Stimulated activated CD8-positive, alpha-beta memory T cell treated with anti-CD3 and anti-CD28 coated beads, Interleukin-4, amount 100 ng/mL, for 24 hours (primary cell): ENCODE data around the gene ENTPD8.

Source experiments
- DNase-seq: peaks from one replicate; pipeline ENCODE4 v3.0.0-alpha.2; 2020; ENCODE audit warnings: low read depth

Gene ENTPD8, protein sequence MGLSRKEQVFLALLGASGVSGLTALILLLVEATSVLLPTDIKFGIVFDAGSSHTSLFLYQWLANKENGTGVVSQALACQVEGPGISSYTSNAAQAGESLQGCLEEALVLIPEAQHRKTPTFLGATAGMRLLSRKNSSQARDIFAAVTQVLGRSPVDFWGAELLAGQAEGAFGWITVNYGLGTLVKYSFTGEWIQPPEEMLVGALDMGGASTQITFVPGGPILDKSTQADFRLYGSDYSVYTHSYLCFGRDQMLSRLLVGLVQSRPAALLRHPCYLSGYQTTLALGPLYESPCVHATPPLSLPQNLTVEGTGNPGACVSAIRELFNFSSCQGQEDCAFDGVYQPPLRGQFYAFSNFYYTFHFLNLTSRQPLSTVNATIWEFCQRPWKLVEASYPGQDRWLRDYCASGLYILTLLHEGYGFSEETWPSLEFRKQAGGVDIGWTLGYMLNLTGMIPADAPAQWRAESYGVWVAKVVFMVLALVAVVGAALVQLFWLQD

DNA sequence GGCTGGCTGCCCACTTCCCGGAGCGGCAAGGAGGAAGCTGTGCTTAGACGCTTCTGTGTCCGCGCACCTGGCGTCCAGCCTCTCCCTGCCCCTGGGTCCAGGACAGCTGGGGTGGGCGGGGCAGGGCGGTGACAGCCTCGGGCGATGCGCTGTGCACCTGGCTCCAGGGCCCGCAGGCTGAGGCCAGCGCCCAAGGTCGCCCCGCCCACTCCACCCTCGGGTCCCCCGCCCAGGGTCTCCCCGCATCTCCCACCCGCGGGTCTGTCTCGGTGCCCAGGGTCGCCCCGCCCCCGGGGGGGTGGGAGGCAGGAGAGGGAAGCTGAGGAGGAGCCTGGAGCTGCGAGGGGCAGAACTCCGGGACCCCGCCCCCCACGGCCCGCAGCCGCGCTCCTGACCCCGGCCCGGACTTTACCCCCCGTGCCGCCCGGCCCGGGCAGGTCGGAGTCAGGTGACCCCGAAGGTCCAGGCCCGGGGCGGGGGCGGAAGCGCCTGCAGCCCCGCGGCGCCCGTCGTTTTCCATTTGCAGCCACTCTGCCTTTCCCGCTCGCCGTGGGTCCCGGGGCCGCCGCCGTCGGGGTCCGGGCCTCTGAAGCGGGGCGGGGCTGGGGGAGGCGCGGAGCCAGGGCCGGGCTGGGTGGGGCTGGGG lies at the start of gene ENTPD8:
ENTPD8 (minus strand) TSS at position 69 of the 646 bp plus-strand sequence. CDS start 3,072 bp downstream, outside the sequence.
- DNase-seq, result no peak

DNA sequence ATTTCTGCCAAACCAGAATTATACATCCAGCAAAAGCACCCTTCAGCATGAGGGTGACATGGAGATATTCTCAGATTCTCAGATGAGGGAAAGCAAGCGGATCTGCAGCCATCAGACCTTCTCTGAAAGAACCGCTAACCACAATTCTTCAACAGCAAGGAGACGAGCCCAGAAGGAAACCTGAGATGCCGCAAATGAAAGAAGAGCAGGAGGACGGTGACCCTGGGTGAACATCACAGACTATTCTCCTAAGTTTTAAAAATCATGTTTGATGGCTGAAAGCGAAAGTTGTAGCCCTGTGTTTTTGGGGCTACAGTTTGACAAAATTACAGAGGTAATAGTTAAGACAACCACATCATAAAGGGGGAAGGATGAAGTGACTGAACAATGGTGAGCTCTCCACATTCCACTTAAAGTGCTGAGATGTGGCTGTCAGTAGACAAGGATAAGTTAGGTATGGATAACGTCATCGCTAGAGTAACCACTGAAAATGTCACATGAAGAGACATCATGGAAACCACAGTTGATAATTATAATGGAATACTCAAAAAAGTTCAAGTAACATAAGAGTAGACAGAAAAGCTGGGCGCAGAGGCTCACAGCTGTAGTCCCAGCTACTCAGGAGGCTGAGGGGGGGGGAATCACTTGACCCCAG lies 49.5 kb upstream of the ENTPD8 start:
- no peak for DNase-seq

- DNase-seq, result no peak
Measured at GRCh38 chr9:137488906-137489305, 47.7 kb upstream of the ENTPD8 start.

GRCh38 chr9:137488327-137488653 lies 47.1 kb upstream of the ENTPD8 start:
- no peak for DNase-seq

DNA sequence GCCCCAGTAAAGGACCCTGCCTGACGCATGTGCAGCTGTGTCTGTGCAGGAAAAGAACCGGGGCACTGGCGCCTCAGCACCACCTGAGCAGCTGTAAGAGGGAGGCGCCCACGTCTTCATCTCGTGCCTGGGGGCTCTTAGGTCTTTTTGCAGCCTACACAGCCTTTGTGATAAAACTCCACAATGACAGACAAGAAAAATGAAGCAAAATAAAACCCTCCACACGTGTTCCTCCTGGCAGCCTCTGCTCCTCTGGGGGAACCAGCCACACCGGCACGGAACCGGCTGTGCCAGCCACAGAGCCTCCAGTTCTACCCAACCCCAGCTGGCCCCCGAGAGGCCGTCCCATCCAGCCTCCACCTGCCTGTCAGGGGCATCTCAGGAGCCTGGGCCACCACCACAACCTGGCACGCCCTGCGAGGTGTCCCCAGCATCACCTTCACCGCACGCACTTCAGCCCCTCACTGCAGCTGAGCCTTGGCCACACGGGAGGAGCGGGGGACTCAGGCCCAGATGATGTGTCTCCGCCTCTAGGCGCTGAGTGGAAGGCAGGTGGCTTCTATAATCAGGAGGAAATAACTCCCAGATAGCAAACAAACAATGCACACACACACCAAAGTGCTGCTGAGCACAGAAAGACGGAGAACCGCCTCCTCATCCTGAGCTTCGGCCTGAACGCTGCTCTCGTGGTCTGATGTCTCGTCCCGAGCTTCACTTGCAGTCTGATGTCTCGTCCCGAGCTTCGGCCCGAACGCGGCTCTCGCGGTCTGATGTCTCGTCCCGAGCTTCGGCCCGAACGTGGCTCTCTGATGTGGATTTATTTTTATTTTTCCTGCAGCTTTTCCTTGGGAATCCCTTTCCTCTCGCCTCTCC lies 46.5 kb upstream of the ENTPD8 start:
- no peak for DNase-seq

DNA sequence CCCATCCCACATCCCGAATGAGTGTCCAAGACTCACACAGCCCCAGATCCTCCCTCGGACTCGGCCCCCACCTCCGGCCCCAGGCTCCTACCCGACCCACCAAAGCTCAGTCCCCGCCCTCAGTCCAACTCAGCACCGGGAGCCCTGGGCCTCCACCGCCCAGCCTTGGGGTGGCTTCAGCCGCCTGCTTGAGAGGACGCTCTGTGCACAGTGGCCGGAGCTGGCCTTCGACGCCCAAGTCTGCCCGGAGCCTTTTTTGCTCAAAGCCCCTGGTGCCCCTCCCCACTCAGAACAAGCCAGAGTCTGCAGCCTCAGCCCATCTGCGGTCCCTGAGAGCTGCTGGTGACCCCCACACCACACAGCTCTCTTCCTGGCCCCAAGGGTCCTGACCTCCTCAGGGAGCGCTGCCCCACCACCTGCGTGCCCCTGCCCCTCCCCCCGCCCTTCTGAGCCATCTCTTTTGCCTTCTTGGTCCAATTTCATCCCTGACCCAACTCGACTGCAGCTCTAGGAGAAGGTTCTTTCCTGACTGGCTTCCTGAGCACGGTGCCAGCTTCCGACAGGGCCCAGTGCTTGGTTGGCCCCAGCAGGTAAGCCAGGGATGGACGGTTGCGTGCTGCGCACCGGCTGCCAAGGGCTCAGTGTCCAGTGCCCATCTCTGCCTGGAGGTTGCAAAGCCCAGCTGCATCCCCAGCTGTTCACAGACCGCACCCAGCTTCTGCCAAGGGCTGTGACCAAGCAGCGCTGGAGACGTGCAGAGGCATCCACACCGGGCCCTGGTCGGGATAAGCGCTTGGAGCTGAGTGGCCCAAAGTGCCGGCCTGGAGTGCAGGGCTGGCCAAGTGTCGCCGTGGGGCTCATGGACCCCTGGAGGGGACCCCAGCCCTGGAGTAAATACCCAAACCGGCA lies 45.6 kb upstream of the ENTPD8 start:
- no peak for DNase-seq

- DNase-seq, result no peak
Measured at GRCh38 chr9:137486141-137486490, 45.0 kb upstream of the ENTPD8 start.

GRCh38 chr9:137485343-137486140 lies 44.4 kb upstream of the ENTPD8 start:
- no peak for DNase-seq

- DNase-seq, result no peak
Measured at GRCh38 chr9:137484551-137485315, 43.6 kb upstream of the ENTPD8 start.

DNA sequence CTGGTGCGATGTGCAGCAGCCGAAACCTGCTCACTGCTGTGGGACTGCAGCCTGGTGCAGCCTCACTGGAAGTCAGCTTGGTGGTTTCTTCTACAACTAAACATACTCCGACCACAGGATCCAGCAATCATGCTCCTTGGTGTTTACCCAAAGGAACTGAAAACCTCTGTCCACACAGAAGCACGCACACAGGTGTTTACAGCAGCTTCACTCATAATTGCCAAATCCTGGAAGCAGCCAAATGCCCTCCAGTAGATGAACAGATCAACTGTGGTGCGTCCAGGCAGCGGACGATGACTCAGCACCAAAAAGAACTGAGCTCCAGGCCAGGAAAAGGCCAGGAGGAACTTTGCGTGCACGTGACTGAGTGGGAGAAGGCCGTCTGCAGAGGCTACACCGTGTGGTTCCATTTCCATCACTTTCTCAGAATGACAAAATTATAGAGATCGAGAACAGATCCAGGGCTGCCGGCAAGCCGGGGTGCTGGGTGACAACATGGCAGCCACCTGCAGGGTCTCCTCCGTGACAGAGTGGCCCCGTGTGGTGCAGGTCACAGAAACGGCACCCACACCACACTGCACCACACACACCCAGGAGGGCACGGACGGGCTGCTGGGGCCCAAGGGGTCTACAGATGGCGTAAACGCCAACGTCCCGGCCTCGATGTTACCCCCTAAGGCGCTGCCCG lies 41.1 kb upstream of the ENTPD8 start:
- no peak for DNase-seq

DNA sequence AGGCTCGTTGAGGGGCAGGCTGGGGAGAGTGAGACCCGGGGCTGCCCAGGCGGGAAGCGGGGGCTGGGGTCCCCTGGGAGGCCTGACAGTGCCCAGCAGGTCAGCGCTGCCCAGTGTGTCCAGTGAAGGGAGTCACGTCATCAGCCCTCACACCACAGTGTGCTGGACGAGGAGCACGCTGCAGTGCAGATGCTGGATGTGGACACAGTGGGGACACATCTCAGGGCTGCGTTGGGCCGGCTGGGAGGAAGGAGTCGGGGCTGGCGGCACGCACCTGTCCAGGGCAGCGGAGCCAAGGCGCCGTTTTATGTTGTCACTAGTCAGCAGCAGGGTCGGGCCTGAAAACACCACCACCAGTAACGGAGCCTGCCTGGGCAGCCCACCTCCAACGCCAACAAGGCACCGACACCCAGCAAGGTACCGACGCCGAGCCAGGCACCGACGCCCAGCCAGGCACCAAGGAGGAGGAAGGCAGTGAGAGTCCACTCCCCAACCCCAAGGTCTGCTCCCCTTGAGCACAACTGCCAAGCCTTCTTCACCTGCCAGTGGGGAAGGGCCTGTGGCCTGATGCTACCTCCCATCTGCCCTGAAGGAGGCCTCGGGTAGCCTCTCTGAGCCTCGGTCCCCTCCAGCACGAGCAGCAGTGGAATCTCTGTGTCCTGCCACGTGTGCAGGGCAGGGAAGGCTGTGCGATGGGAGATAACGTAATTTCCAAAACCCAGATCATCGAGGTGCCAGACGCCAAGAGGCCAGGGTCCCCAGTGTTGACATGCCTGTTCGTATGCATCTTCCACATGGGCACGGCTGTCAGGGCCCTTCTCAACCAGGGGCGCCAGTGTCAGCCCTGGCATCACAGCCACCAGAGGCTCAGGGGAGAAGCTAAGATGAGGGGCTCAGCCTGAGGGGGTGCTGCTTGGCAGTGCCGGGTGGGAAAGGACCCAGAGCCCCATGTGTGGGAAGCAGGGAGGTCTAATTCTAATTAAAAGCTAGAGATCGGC lies 39.8 kb upstream of the ENTPD8 start:
- DNase-seq, result no peak

GRCh38 chr9:137479892-137480685 lies 38.9 kb upstream of the ENTPD8 start:
- no peak for DNase-seq

GRCh38 chr9:137478962-137479861 lies 38.1 kb upstream of the ENTPD8 start:
- DNase-seq, result no peak

GRCh38 chr9:137478613-137478961 lies 37.4 kb upstream of the ENTPD8 start:
- DNase-seq, result no peak

GRCh38 chr9:137477778-137478612 lies 36.8 kb upstream of the ENTPD8 start:
- DNase-seq, result no peak
